HL-60 (cell line): ENCODE data around the gene TBC1D9B.

Experiments used
- DNase-seq, 2 experiments: peaks; one replicate each; pipeline ENCODE4 v3.0.0-alpha.2; 2010 to 2020; ENCODE audit warnings: low read depth in 1 of 2, low spot score in 1 of 2
- H3K27ac ChIP-seq: fragments of 250-450 bp; sonication (Bioruptor Pico); replicated peaks from 2 replicates; pipeline ENCODE4 v1.5.1; 2020; ENCODE audit warnings: mild to moderate bottlenecking, moderate library complexity
- H3K27me3 ChIP-seq: fragments of 250-450 bp; sonication (Bioruptor Pico); 2 replicates; pipeline ENCODE4 v1.5.1; 2021; ENCODE audit warnings: mild to moderate bottlenecking, moderate library complexity; ENCODE audit not compliant: insufficient read depth, poor library complexity, severe bottlenecking
- H3K4me3 ChIP-seq: replicated peaks from 2 replicates; pipeline ENCODE4 v1.5.1; 2011; ENCODE audit warnings: mild to moderate bottlenecking, control low read depth, low read length; ENCODE audit not compliant: insufficient read depth
- GABPA ChIP-seq: IDR thresholded peaks from 2 replicates; pipeline ENCODE4 v1.6.1; 2012; ENCODE audit warnings: low read depth
- POLR2AphosphoS5 ChIP-seq: IDR thresholded peaks from 2 replicates; pipeline ENCODE4 v1.6.1; 2012; ENCODE audit warnings: low read depth
- SPI1 ChIP-seq: IDR thresholded peaks from 2 replicates; pipeline ENCODE4 v1.6.1; 2012; ENCODE audit warnings: low read depth, mild to moderate bottlenecking, borderline replicate concordance
- TF ChIP-seq, protein P1 (sequence below): IDR thresholded peaks from 2 replicates; pipeline ENCODE4 v1.6.1; 2012; ENCODE audit warnings: low read depth; ENCODE audit not compliant: insufficient replicate concordance
- TF ChIP-seq, protein P2 (sequence below): IDR thresholded peaks from one replicate; pipeline ENCODE4 v1.5.1; 2011; ENCODE audit warnings: low read length, control low read depth, inconsistent platforms; ENCODE audit not compliant: insufficient read depth

Gene TBC1D9B

GRCh38 chr5:179879690-179880010 lies 28.0 kb downstream of the TBC1D9B start:
- no peak overlapping the region for H3K27ac ChIP-seq
- no peak for DNase-seq
- no peaks in the 10 kb centered on the region for H3K27me3 ChIP-seq
- H3K4me3 ChIP-seq: no peak overlapping the region
- TF ChIP-seq, protein P1, sequence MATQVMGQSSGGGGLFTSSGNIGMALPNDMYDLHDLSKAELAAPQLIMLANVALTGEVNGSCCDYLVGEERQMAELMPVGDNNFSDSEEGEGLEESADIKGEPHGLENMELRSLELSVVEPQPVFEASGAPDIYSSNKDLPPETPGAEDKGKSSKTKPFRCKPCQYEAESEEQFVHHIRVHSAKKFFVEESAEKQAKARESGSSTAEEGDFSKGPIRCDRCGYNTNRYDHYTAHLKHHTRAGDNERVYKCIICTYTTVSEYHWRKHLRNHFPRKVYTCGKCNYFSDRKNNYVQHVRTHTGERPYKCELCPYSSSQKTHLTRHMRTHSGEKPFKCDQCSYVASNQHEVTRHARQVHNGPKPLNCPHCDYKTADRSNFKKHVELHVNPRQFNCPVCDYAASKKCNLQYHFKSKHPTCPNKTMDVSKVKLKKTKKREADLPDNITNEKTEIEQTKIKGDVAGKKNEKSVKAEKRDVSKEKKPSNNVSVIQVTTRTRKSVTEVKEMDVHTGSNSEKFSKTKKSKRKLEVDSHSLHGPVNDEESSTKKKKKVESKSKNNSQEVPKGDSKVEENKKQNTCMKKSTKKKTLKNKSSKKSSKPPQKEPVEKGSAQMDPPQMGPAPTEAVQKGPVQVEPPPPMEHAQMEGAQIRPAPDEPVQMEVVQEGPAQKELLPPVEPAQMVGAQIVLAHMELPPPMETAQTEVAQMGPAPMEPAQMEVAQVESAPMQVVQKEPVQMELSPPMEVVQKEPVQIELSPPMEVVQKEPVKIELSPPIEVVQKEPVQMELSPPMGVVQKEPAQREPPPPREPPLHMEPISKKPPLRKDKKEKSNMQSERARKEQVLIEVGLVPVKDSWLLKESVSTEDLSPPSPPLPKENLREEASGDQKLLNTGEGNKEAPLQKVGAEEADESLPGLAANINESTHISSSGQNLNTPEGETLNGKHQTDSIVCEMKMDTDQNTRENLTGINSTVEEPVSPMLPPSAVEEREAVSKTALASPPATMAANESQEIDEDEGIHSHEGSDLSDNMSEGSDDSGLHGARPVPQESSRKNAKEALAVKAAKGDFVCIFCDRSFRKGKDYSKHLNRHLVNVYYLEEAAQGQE: no peak
- no peak for TF ChIP-seq POLR2AphosphoS5
- TF ChIP-seq SPI1: no peak
- TF ChIP-seq, protein P2, sequence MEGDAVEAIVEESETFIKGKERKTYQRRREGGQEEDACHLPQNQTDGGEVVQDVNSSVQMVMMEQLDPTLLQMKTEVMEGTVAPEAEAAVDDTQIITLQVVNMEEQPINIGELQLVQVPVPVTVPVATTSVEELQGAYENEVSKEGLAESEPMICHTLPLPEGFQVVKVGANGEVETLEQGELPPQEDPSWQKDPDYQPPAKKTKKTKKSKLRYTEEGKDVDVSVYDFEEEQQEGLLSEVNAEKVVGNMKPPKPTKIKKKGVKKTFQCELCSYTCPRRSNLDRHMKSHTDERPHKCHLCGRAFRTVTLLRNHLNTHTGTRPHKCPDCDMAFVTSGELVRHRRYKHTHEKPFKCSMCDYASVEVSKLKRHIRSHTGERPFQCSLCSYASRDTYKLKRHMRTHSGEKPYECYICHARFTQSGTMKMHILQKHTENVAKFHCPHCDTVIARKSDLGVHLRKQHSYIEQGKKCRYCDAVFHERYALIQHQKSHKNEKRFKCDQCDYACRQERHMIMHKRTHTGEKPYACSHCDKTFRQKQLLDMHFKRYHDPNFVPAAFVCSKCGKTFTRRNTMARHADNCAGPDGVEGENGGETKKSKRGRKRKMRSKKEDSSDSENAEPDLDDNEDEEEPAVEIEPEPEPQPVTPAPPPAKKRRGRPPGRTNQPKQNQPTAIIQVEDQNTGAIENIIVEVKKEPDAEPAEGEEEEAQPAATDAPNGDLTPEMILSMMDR: no peak
- TF ChIP-seq GABPA: no peak

DNA sequence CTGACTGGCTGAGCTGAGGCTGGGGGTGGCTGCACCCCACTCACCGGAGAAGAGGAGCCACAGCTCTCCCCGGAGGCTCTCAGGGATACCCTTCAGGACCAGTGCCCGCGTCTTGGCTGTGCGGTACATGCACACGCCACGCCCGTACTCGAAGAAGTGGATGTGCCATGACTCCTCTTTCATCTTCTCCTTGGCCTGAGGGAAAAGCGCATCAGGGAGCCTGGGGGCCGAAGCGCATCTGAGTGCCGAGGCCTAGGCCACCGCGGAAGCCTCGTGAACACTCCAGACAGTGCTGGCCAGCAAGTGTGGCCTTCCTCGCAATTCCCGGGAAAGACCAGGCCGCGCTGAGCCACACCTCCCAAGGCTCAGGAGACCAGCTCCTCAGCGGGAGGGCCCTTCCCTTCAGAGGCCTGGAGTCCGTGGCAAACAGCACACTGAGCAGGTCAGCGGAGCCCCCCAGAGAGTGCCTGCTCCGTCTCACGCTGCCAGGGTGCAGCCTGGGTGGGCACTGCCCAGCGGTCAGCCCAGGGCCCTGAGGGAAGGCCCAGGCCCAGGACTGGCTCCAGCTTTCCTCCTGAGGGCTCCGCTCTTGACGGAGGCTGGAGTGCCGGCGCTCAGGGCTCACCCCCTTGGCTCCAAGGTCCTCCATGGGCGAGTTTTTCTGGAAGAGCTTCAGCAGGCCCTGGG lies 28.6 kb downstream of the TBC1D9B start:
- DNase-seq: no peak
- Histone ChIP-seq H3K27ac (no peak overlapping the region), H3K27me3 (no peaks in the 10 kb centered on the region), H3K4me3 (no peak overlapping the region)
- TF ChIP-seq, protein P1: no peak
- no peak for TF ChIP-seq SPI1
- TF ChIP-seq, protein P2: no peak

DNA sequence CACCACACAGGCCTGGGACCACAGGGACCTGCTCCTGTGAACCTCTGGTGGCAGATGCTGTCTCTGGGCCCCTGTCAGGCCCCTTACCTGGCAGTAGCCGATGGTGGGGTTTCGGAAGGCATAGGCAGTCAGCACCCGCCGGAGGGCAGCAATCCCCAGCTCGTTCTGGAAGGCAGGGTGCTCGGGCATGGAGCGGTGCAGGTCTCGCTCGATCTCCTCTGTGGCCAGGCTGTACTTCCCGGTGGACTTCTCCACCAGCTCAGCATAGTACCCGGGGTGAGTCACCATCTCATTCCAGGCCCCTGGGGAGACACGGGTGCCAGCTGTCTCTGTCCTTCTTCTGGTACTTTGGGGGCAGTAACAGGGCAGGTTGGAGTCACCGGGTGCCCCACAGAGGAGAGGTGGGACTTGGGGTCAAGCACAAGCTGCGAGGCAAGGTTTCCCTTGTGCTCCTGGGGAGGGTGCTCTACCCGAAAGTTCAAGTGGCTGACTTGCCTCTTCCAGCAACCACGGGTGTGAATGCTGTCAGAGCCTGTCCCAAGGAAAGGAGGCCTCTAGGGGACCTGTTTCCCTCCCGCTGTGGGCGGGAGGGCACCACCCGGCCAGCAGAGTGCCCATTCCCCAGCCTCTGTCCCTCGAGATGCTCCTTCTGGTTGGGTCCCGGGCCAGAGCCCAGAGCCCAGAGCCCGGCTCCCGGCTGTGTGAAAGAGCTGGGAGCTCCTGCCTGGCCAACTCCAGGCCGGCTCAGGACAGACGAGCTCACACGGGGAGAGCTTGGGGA lies 29.3 kb downstream of the TBC1D9B start:
- H3K27ac ChIP-seq: no peak overlapping the region
- no peak for DNase-seq

More for the DNA sequence above, 29.3 kb downstream of the TBC1D9B start:
- no peaks in the 10 kb centered on the region for H3K27me3 ChIP-seq
- H3K4me3 ChIP-seq: no peak overlapping the region
- TF ChIP-seq GABPA (no peak), SPI1 (no peak), POLR2AphosphoS5 (no peak)
- TF ChIP-seq, protein P1: no peak
- TF ChIP-seq, protein P2: no peak
